Measurements from ENCODE around the gene C17orf67. TPM values are rescaled to one million over a fixed set of nuclear protein-coding genes. Genes with fewer than 3 reads are reported as not detected.

C17orf67 gene, protein sequence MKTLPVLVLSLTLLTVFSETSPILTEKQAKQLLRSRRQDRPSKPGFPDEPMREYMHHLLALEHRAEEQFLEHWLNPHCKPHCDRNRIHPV
- 1.8 and 3.3 TPM in 2 replicates for total RNA-seq

GRCh38 chr17:56833809-56834379 is at the start of gene C17orf67, which contains the start of gene DGKE:
C17orf67 (minus strand) TSS chr17:56833920; CDS start chr17:56815810, 18,110 bp downstream.
DGKE (plus strand) TSS chr17:56834151; CDS start chr17:56834796, 645 bp downstream.

Other genes with a start within 250 kb of the C17orf67 start
- 1.6 TPM in 2 replicates for gene NOG, start 240.2 kb downstream of the C17orf67 start, total RNA-seq
- 9.4 and 17.7 TPM in 2 replicates for gene DGKE, start 231 bp upstream of the C17orf67 start, total RNA-seq
- 24.8 and 47.3 TPM in 2 replicates for gene TRIM25, start 80.1 kb upstream of the C17orf67 start, total RNA-seq
- 10.0 and 17.1 TPM in 2 replicates for gene COIL, start 127.1 kb upstream of the C17orf67 start, total RNA-seq
- 29.5 and 31.4 TPM in 2 replicates for gene SCPEP1, start 144.2 kb upstream of the C17orf67 start, total RNA-seq

All from bladder microvascular endothelial cell (primary cell).